Lower leg skin (tissue), 3 donors: ENCODE measurements around the gene STRN.

Experiments
- CTCF ChIP-seq, 3 donors: fragments of 450-650 bp; IDR thresholded peaks; one replicate each; pipeline ENCODE4 v1.5.1; 2016; ENCODE audit warnings: antibody characterized with exemption in 3 of 3, mild to moderate bottlenecking in 3 of 3, moderate library complexity in 2 of 3
- POLR2A ChIP-seq, 2 donors: fragments of 450-650 bp; IDR thresholded peaks; one replicate each; pipeline ENCODE4 v1.6.1; 2016 to 2017; ENCODE audit warnings: antibody characterized with exemption in 2 of 2, mild to moderate bottlenecking in 1 of 2, moderate library complexity in 1 of 2

DNA sequence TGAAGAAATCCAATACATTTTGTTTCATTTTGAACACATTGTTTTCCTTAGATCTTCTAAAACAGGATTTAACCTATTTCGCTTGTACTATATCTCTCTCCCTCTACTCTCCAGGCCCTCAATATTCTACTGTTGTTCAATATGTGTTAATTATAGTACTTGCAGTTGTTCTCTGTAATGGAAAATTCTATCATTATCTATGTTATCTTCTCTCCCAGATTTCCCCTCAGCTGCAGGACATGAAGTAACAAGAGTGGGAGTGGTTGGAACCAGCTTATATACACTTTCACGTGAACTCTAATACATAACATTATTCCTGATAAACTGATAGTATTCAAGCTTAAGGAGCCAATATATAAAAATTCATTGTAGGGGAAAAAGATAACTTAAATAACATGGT lies 7.0 kb upstream of the STRN start:
- no peak for TF ChIP-seq POLR2A (IDR thresholded peaks at IDR 0.05)
- TF ChIP-seq CTCF (IDR thresholded peaks at IDR 0.05): no peak
